Suprapubic skin (tissue), 4 donors: ENCODE measurements around the gene KCTD17. TPM values are rescaled to one million over a fixed set of nuclear protein-coding genes. Genes with fewer than 3 reads are reported as not detected.

Experiments
- DNase-seq, 2 donors: peaks; one replicate each; pipeline ENCODE4 v3.0.0-alpha.2; 2019; ENCODE audit warnings: low spot score in 2 of 2
- H3K27ac ChIP-seq: fragments of 200-600 bp; sonication (generic); one replicate; pipeline ENCODE4 v1.5.1; 2019
- H3K27me3 ChIP-seq: fragments of 200-600 bp; sonication (generic); one replicate; pipeline ENCODE4 v1.5.1; 2019
- H3K36me3 ChIP-seq: fragments of 200-600 bp; sonication (generic); one replicate; pipeline ENCODE4 v1.5.1; 2019
- H3K4me1 ChIP-seq: fragments of 200-600 bp; sonication (generic); one replicate; pipeline ENCODE4 v1.5.1; 2019
- H3K4me3 ChIP-seq: fragments of 200-600 bp; sonication (generic); one replicate; pipeline ENCODE4 v1.5.1; 2019; ENCODE audit warnings: mild to moderate bottlenecking
- H3K9me3 ChIP-seq: fragments of 200-600 bp; sonication (generic); one replicate; pipeline ENCODE4 v1.5.1; 2019
- EP300 ChIP-seq: sonication (generic); formaldehyde crosslinking; IDR thresholded peaks from one replicate; pipeline ENCODE4 v1.6.1; 2017; ENCODE audit warnings: antibody characterized with exemption
- POLR2A ChIP-seq, 2 donors: fragments of 450-650 bp; IDR thresholded peaks; one replicate each; pipeline ENCODE4 v1.6.1; 2017; ENCODE audit warnings: antibody characterized with exemption in 2 of 2, mild to moderate bottlenecking in 2 of 2, moderate library complexity in 2 of 2
- POLR2AphosphoS5 ChIP-seq, 3 donors: sonication (generic); formaldehyde crosslinking; IDR thresholded peaks; one replicate each; pipeline ENCODE4 v1.6.1; 2017; ENCODE audit warnings: antibody characterized with exemption in 3 of 3
- WGBS: methylation state at CpG from one replicate; pipeline ENCODE4 v1.1.5; 2018; 5-methylcytosine and 5-hydroxymethylcytosine counted together
- total RNA-seq, 4 donors: library from RNA; depleted of rRNA; stranded (reverse); fragments of >200 nt; gene quantifications; one replicate each; pipeline ENCODE4 v1.1.0, GENCODE V29; 2016
- TF ChIP-seq, protein P1 (sequence below), 2 donors: fragments of 200-600 bp in 1 of 2; fragments of 450-650 bp in 1 of 2; sonication (generic) in 1 of 2; IDR thresholded peaks; one replicate each; pipeline ENCODE4 v1.5.1; 2016 to 2019; ENCODE audit warnings: antibody characterized with exemption in 2 of 2, mild to moderate bottlenecking in 1 of 2, moderate library complexity in 1 of 2

Gene KCTD17
- total RNA-seq, 4 donors from 2014 or later, result 25.0 to 67.0 (median 35.7) TPM

GRCh38 chr22:37044634-37045625 lies 6.6 kb upstream of the KCTD17 start:
- H3K27me3 ChIP-seq, result peaks cover 3% of the 10 kb centered on the region
- no peaks in the 10 kb centered on the region for H3K36me3 ChIP-seq
- no peak for TF ChIP-seq POLR2A (IDR thresholded peaks at IDR 0.05)
- TF ChIP-seq, protein P1, sequence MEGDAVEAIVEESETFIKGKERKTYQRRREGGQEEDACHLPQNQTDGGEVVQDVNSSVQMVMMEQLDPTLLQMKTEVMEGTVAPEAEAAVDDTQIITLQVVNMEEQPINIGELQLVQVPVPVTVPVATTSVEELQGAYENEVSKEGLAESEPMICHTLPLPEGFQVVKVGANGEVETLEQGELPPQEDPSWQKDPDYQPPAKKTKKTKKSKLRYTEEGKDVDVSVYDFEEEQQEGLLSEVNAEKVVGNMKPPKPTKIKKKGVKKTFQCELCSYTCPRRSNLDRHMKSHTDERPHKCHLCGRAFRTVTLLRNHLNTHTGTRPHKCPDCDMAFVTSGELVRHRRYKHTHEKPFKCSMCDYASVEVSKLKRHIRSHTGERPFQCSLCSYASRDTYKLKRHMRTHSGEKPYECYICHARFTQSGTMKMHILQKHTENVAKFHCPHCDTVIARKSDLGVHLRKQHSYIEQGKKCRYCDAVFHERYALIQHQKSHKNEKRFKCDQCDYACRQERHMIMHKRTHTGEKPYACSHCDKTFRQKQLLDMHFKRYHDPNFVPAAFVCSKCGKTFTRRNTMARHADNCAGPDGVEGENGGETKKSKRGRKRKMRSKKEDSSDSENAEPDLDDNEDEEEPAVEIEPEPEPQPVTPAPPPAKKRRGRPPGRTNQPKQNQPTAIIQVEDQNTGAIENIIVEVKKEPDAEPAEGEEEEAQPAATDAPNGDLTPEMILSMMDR (IDR thresholded peaks at IDR 0.05), result no peak
- H3K4me3 ChIP-seq, result no peak overlapping the region
- peaks cover 13% of the 10 kb centered on the region for H3K4me1 ChIP-seq
- DNase-seq, result no peak
- 80% methylated on average over 9 of the region's 9 CpGs for WGBS
- no peaks in the 10 kb centered on the region for H3K9me3 ChIP-seq
- no peak overlapping the region for H3K27ac ChIP-seq

DNA sequence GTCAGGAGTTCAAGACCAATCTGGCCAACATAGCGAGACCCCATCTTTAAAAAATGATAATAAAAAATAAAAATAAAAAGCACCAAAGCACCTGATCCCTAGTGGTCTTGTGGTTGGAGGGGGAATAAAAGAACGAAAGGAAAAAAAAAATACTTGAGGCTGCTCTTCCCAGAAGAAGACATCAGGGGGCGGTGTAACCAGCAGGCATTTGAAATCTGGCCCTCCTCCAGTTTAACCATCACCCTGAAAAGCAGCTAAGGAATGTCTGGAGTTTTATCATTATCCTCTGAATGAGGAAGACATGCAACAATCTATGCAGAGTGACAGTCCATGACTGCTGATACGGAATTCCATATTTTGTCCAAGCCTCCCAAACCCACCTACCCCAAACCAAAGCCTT lies 5.6 kb upstream of the KCTD17 start:
- DNase-seq, result no peak
- no peak for TF ChIP-seq POLR2AphosphoS5 (IDR thresholded peaks at IDR 0.05)
- TF ChIP-seq, protein P1 (IDR thresholded peaks at IDR 0.05), result peak in 1 of 2 donors; percentile 34
- 52% methylated on average over 4 of the region's 4 CpGs for WGBS

DNA sequence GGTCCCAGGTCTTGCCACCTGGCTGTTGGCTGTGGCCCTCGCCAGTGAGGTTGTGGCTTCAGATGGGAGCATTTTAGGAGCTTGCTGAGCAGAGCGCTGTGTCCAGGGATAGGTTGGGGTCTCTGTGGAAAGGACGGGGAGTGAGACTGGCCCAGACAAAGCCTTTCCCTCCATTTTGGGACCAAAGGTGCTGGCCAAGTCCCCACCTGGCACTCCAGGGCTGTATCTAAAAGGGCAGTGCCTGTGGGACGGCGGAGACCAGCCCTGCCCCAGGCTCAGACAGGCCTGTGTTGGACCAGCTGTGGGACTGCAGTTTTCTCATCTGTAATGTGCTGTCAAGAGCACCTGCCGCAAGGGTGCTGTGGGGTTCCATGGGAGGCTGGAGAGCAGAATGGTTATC lies 5.0 kb upstream of the KCTD17 start:
- no peak overlapping the region for H3K4me3 ChIP-seq
- H3K4me1 ChIP-seq, result peaks cover 17% of the 10 kb centered on the region
- H3K27ac ChIP-seq, result no peak overlapping the region
- no peaks in the 10 kb centered on the region for H3K9me3 ChIP-seq
- no CpG with 5 or more reads among the region's 6 CpGs for WGBS
- TF ChIP-seq, protein P1 (IDR thresholded peaks at IDR 0.05), result no peak
- TF ChIP-seq POLR2A (IDR thresholded peaks at IDR 0.05), result no peak
- TF ChIP-seq POLR2AphosphoS5 (IDR thresholded peaks at IDR 0.05), result no peak
- TF ChIP-seq EP300, result no peak
- no peaks in the 10 kb centered on the region for H3K36me3 ChIP-seq
- DNase-seq, result no peak
- H3K27me3 ChIP-seq, result peaks cover 3% of the 10 kb centered on the region

More for the DNA sequence above, 5.6 kb upstream of the KCTD17 start:
- Histone ChIP-seq H3K36me3 (no peaks in the 10 kb centered on the region), H3K4me1 (peaks cover 13% of the 10 kb centered on the region), H3K4me3 (no peak overlapping the region), H3K27me3 (peaks cover 3% of the 10 kb centered on the region), H3K27ac (no peak overlapping the region), H3K9me3 (no peaks in the 10 kb centered on the region)

DNA sequence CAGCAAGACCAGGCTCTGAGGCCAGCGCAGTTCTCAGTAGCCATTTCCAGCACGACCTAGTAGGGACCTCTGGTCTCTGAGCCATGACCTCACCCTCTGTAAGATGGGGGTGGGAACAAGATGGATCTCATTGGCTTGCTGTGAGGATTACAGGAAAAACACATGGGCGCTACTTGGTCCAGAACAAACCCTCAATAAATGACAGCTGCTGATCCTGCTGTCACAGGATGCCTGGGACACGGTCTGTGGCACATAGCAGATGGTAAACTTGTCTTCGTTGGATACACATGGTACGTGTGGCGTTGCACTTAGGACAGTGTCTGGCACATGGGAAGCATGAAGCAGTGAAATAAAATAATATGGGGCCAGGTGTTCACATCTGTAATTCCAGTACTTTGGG lies 4.5 kb upstream of the KCTD17 start:
- WGBS, result 94% methylated on average over 5 of the region's 7 CpGs
- no peaks in the 10 kb centered on the region for H3K36me3 ChIP-seq
- peaks cover 3% of the 10 kb centered on the region for H3K27me3 ChIP-seq
- peaks cover 20% of the 10 kb centered on the region for H3K4me1 ChIP-seq
- no peak overlapping the region for H3K4me3 ChIP-seq
- H3K27ac ChIP-seq, result no peak overlapping the region
- no peak for DNase-seq
- H3K9me3 ChIP-seq, result no peaks in the 10 kb centered on the region
- TF ChIP-seq POLR2AphosphoS5 (IDR thresholded peaks at IDR 0.05) (no peak), POLR2A (IDR thresholded peaks at IDR 0.05) (no peak)

- H3K27ac ChIP-seq, result no peak overlapping the region
- H3K9me3 ChIP-seq, result no peaks in the 10 kb centered on the region
- TF ChIP-seq, protein P1 (IDR thresholded peaks at IDR 0.05), result no peak
- TF ChIP-seq POLR2A (IDR thresholded peaks at IDR 0.05), result no peak
- H3K4me1 ChIP-seq, result peaks cover 31% of the 10 kb centered on the region
- no peaks in the 10 kb centered on the region for H3K36me3 ChIP-seq
- peaks cover 2% of the 10 kb centered on the region for H3K27me3 ChIP-seq
- no peak for DNase-seq
- 84% methylated on average over 6 of the region's 6 CpGs for WGBS
- H3K4me3 ChIP-seq, result no peak overlapping the region
These were observed 3.4 kb upstream of the KCTD17 start for GRCh38 chr22:37048133-37048532.
